CD8-positive, alpha-beta memory T cell (primary cell): ENCODE data around the gene ASB10. TPM values are rescaled to one million over a fixed set of nuclear protein-coding genes. Genes with fewer than 3 reads are reported as not detected.
A peak's percentile ranks its signal among the peaks of the same experiment; 100 is the strongest.

ENCODE experiments used
- CTCF ChIA-PET: fragments of 350-600 bp; sonication (Branson Sonifier 250); formaldehyde crosslinking; loops from one replicate; lab custom pipeline; 2021; ENCODE audit warnings: antibody characterized with exemption; lab: Charles Lee
- POLR2A ChIA-PET: fragments of 350-600 bp; sonication (Branson Sonifier 250); formaldehyde crosslinking; loops from one replicate; lab custom pipeline; 2021; ENCODE audit warnings: antibody characterized with exemption; lab: Charles Lee
- DNase-seq, 5 donors: peaks; one replicate each; pipeline versions ENCODE4 v3.0.0 to v3.0.0-alpha.2; 2020 to 2022; ENCODE audit warnings: mixed read lengths in 1 of 5
- H3K27ac ChIP-seq: one replicate; pipeline ENCODE4 v1.7.0; 2013; ENCODE audit warnings: low read depth, mild to moderate bottlenecking, low read length, moderate library complexity
- H3K27me3 ChIP-seq: 2 replicates; pipeline ENCODE4 v1.7.0; 2013; ENCODE audit warnings: low read length, mild to moderate bottlenecking; ENCODE audit not compliant: insufficient read depth, poor library complexity, severe bottlenecking
- H3K36me3 ChIP-seq: 2 replicates; pipeline ENCODE4 v1.7.0; 2013; ENCODE audit warnings: mild to moderate bottlenecking, low read length, moderate library complexity; ENCODE audit not compliant: insufficient read depth
- H3K4me1 ChIP-seq: 2 replicates; pipeline ENCODE4 v1.7.0; 2013; ENCODE audit warnings: mild to moderate bottlenecking, low read length, moderate library complexity; ENCODE audit not compliant: insufficient read depth
- H3K4me3 ChIP-seq: 2 replicates; pipeline ENCODE4 v1.7.0; 2013; ENCODE audit warnings: mild to moderate bottlenecking, low read length
- H3K9me3 ChIP-seq: 2 replicates; pipeline ENCODE4 v1.7.0; 2013; ENCODE audit warnings: mild to moderate bottlenecking, low read length
- H3K27ac Mint-ChIP-seq, 8 donors: one replicate each; pipeline ENCODE4 v1.8.0; 2020 to 2021; ENCODE audit warnings: mixed read lengths in 8 of 8, mild to moderate bottlenecking in 6 of 8, inconsistent platforms in 3 of 8, moderate library complexity in 3 of 8
- H3K27me3 Mint-ChIP-seq, 2 donors: one replicate each; pipeline ENCODE4 v1.8.0; 2020 to 2021; ENCODE audit warnings: mixed read lengths in 2 of 2, mild to moderate bottlenecking in 1 of 2, moderate library complexity in 1 of 2
- H3K36me3 Mint-ChIP-seq, 3 donors: one replicate each; pipeline ENCODE4 v1.8.0; 2020 to 2021; ENCODE audit warnings: mixed read lengths in 3 of 3, inconsistent platforms in 1 of 3, mild to moderate bottlenecking in 1 of 3
- H3K4me1 Mint-ChIP-seq, 3 donors: one replicate each; pipeline ENCODE4 v1.8.0; 2020 to 2021; ENCODE audit warnings: mixed read lengths in 3 of 3, inconsistent platforms in 1 of 3, mild to moderate bottlenecking in 1 of 3
- H3K4me3 Mint-ChIP-seq, 7 donors: one replicate each; pipeline ENCODE4 v1.8.0; 2020 to 2021; ENCODE audit warnings: mixed read lengths in 7 of 7, mild to moderate bottlenecking in 6 of 7, moderate library complexity in 4 of 7, inconsistent platforms in 2 of 7
- H3K9me3 Mint-ChIP-seq, 5 donors: one replicate each; pipeline ENCODE4 v1.8.0; 2020 to 2022; ENCODE audit warnings: mixed read lengths in 5 of 5, mild to moderate bottlenecking in 3 of 5, moderate library complexity in 2 of 5, inconsistent platforms in 1 of 5
- polyA plus RNA-seq: library from polyadenylated mRNA; unstranded; fragments of 300-500 nt; fragmentation: Illumina TruSeq; gene quantifications from one replicate; pipeline ENCODE4 v1.2.3, GENCODE V29; 2021
- total RNA-seq, 2 experiments: library from RNA; stranded (reverse); gene quantifications; one replicate each; pipeline ENCODE4 v1.2.3, GENCODE V29; 2021

Gene ASB10
- total and polyA plus RNA-seq, 3 experiments from 2014 or later, result not detected

GRCh38 chr7:151133986-151134742 lies 52.9 kb downstream of the ASB10 start:
- peak in 1 of 5 donors; percentile 23 for DNase-seq
- H3K9me3 Mint-ChIP-seq, result no peaks in the 10 kb centered on the region
- ChIA-PET POLR2A (no interaction called here), CTCF (interaction anchor here (1.1 kb wide), 1 partner anchor 10 kb away, joined by 3 read pairs; no protein-coding TSS in a partner anchor)
- no peak overlapping the region for H3K4me3 Mint-ChIP-seq
- peaks cover 0 to 51% (median 9%) of the 10 kb centered on the region in 3 donors for H3K36me3 Mint-ChIP-seq
- Histone ChIP-seq H3K27ac (no peak overlapping the region), H3K36me3 (no peaks in the 10 kb centered on the region), H3K4me1 (no peaks in the 10 kb centered on the region), H3K4me3 (no peak overlapping the region), H3K27me3 (no peaks in the 10 kb centered on the region), H3K9me3 (no peaks in the 10 kb centered on the region)
- H3K27me3 Mint-ChIP-seq, result no peaks in the 10 kb centered on the region
- H3K4me1 Mint-ChIP-seq, result no peaks in the 10 kb centered on the region
- no peak overlapping the region for H3K27ac Mint-ChIP-seq

- POLR2A ChIA-PET, result no interaction called here
- Histone ChIP-seq H3K27me3 (no peaks in the 10 kb centered on the region), H3K27ac (no peak overlapping the region), H3K4me1 (no peaks in the 10 kb centered on the region), H3K9me3 (no peaks in the 10 kb centered on the region), H3K36me3 (no peaks in the 10 kb centered on the region), H3K4me3 (no peak overlapping the region)
- DNase-seq, result peak in 1 of 5 donors; percentile 15
- CTCF ChIA-PET, result interaction anchor here (1.1 to 1.3 kb wide), 2 partner anchors 10 kb away, joined by 3 to 5 read pairs; no protein-coding TSS in a partner anchor
- Mint-ChIP-seq H3K4me1 (no peaks in the 10 kb centered on the region), H3K36me3 (peaks cover 0 to 51% (median 9%) of the 10 kb centered on the region in 3 donors), H3K27ac (no peak overlapping the region), H3K27me3 (no peaks in the 10 kb centered on the region), H3K9me3 (no peaks in the 10 kb centered on the region), H3K4me3 (no peak overlapping the region)
Measured at GRCh38 chr7:151133266-151133985, 53.6 kb downstream of the ASB10 start.

GRCh38 chr7:151132461-151133205 lies 54.4 kb downstream of the ASB10 start:
- no peaks in the 10 kb centered on the region for H3K36me3 ChIP-seq

DNA sequence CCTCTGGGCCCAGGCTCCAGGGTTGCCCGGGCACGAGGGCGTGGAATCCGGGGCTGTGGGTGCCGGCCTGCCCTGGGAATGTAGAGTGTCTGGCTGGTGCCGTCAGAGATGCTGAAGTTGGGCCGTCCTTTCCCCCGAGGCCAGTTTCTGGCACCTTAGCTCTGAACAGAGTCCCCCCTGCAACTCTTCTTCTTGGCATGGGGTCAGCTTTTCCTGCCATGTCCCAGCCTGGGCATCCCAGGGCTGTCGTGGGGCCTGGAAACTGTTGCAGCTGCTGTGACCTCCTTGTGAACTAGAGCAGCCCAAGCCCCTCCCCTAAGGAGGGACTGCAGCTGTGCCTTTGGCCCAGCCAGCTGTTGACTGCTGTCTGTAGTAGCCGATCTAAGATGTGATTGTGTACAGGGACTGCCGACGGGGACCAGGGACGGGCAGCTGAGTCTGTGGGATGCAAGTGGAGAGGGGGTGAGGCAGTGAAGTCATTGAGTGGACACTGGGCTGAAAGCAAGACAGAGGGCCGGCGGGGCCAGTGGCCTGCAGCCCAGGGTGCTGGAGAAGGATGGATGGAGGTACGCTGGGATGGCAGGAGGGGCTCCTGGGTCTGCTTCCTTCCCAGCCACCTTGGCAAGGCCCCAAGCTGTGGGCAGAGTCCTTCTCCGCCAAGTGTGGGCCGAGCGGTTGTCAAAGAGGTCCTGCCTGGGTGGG lies 55.3 kb downstream of the ASB10 start:
- no peak for DNase-seq
- Histone ChIP-seq H3K4me3 (no peak overlapping the region), H3K27ac (no peak overlapping the region), H3K27me3 (no peaks in the 10 kb centered on the region), H3K4me1 (no peaks in the 10 kb centered on the region), H3K36me3 (no peaks in the 10 kb centered on the region), H3K9me3 (no peaks in the 10 kb centered on the region)
- Mint-ChIP-seq H3K9me3 (no peaks in the 10 kb centered on the region), H3K4me3 (no peak overlapping the region), H3K4me1 (no peaks in the 10 kb centered on the region), H3K27me3 (no peaks in the 10 kb centered on the region), H3K27ac (no peak overlapping the region), H3K36me3 (peaks cover 0 to 56% (median 9%) of the 10 kb centered on the region in 3 donors)
- CTCF ChIA-PET, result interaction anchor here (1.3 kb wide), 1 partner anchor 8 kb away, joined by 5 read pairs; no protein-coding TSS in a partner anchor
- POLR2A ChIA-PET, result no interaction called here

More at GRCh38 chr7:151132461-151133205, 54.4 kb downstream of the ASB10 start:
- DNase-seq, result no peak
- CTCF ChIA-PET, result interaction anchor here (1.3 kb wide), 1 partner anchor 9 kb away, joined by 5 read pairs; no protein-coding TSS in a partner anchor
- H3K4me1 ChIP-seq, result no peaks in the 10 kb centered on the region
- H3K9me3 ChIP-seq, result no peaks in the 10 kb centered on the region
- no peaks in the 10 kb centered on the region for H3K27me3 Mint-ChIP-seq
- no peaks in the 10 kb centered on the region for H3K27me3 ChIP-seq
- no peak overlapping the region for H3K27ac Mint-ChIP-seq
- H3K36me3 Mint-ChIP-seq, result peaks cover 0 to 56% (median 9%) of the 10 kb centered on the region in 3 donors
- no peaks in the 10 kb centered on the region for H3K4me1 Mint-ChIP-seq
- H3K9me3 Mint-ChIP-seq, result no peaks in the 10 kb centered on the region
- no peak overlapping the region for H3K27ac ChIP-seq
- no peak overlapping the region for H3K4me3 Mint-ChIP-seq
- POLR2A ChIA-PET, result no interaction called here
- no peak overlapping the region for H3K4me3 ChIP-seq

DNA sequence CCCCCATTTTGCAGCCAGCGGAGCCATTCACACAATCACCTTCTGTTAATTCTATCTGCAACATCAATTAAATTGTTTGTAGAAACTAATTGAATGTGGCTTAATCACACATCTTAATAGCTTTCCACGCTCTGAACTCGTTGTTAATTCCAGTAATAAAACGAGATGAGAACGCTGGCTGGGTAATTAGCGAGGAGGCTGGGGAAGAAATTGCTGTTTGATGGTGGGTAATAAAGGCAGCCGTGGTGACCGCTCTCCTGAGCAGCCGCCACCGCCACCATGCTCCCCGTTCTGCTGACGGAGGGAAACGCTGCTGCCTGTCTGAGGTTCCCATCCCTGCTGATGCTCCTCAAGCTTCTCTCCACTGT lies 55.8 kb downstream of the ASB10 start:
- H3K27me3 ChIP-seq, result no peaks in the 10 kb centered on the region
- H3K4me1 ChIP-seq, result no peaks in the 10 kb centered on the region
- no peaks in the 10 kb centered on the region for H3K36me3 ChIP-seq
- no peaks in the 10 kb centered on the region for H3K4me1 Mint-ChIP-seq
- no peaks in the 10 kb centered on the region for H3K9me3 Mint-ChIP-seq
- CTCF ChIA-PET, result no interaction called here
- H3K9me3 ChIP-seq, result no peaks in the 10 kb centered on the region
- peaks cover 0 to 51% (median 9%) of the 10 kb centered on the region in 3 donors for H3K36me3 Mint-ChIP-seq
- no peak overlapping the region for H3K4me3 Mint-ChIP-seq
- no peak for DNase-seq
- no peaks in the 10 kb centered on the region for H3K27me3 Mint-ChIP-seq
- H3K27ac ChIP-seq, result no peak overlapping the region
- peak overlapping the region in 1 of 8 donors; percentile 19 for H3K27ac Mint-ChIP-seq
- no peak overlapping the region for H3K4me3 ChIP-seq
- POLR2A ChIA-PET, result no interaction called here

DNA sequence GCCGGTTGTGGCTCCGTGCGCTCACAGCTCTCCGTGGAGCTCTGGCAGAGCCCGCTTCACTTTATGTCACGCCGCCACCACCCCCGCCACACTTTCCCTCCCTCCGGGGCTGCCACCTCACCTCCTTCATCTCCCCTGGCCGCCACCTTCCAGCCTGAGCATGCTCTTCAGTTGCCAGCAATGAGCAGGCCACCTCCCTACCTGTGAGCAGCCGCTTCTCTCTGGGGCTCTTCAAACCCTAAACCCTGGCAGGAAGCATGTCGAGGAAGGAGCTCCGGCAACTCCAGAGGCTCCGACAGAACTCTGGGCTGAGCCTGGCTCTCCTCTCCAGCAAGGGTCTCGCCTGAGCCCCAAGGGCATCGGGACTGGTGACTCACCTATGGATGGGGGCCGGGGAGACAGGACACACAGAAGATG lies 56.3 kb downstream of the ASB10 start:
- Mint-ChIP-seq H3K9me3 (no peaks in the 10 kb centered on the region), H3K27ac (peak overlapping the region in 1 of 8 donors; percentile 33), H3K4me1 (no peaks in the 10 kb centered on the region), H3K4me3 (no peak overlapping the region), H3K36me3 (peaks cover 0 to 49% (median 9%) of the 10 kb centered on the region in 3 donors), H3K27me3 (no peaks in the 10 kb centered on the region)
- CTCF ChIA-PET, result no interaction called here
- H3K9me3 ChIP-seq, result no peaks in the 10 kb centered on the region
- POLR2A ChIA-PET, result no interaction called here
- H3K4me1 ChIP-seq, result no peaks in the 10 kb centered on the region
- no peaks in the 10 kb centered on the region for H3K27me3 ChIP-seq
- H3K4me3 ChIP-seq, result no peak overlapping the region
- DNase-seq, result no peak
- H3K36me3 ChIP-seq, result no peaks in the 10 kb centered on the region
- no peak overlapping the region for H3K27ac ChIP-seq

DNA sequence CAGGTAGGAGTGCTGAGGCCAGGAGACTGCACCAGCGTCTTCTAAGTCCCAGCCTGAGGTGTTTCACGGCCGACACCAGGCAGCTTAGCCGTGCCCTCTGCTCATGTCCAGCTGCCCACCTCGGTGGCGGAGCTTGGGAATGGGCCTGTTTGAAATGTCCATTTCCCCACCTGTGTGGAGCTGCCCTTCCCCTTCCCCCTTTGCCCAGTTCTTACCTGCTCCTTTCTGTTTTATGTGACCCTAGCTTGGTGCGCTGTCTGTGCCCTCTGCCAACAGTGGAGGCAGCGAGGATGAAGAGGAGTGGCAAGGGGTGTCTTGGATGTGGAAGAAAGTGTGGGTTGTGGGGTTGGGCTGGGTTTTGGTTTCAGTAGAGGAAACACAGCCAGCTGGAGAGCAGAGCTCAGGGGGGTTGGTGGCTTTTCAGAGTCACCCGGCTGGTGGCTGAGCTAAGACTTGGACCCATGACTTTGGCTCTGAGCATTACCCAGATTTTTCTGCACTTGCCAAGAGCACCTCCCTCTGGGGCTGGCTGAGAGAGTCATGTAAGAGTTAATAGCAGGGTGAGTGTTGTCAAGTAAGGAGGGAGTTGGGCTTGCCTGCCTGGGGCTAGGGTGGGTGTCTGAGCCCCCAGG lies 57.0 kb downstream of the ASB10 start:
- no peaks in the 10 kb centered on the region for H3K27me3 Mint-ChIP-seq
- Histone ChIP-seq H3K36me3 (no peaks in the 10 kb centered on the region), H3K9me3 (no peaks in the 10 kb centered on the region), H3K27me3 (no peaks in the 10 kb centered on the region), H3K27ac (no peak overlapping the region), H3K4me1 (no peaks in the 10 kb centered on the region), H3K4me3 (no peak overlapping the region)
- H3K36me3 Mint-ChIP-seq, result peaks cover 0 to 45% (median 6%) of the 10 kb centered on the region in 3 donors
- H3K27ac Mint-ChIP-seq, result peak overlapping the region in 1 of 8 donors; percentile 73
- H3K9me3 Mint-ChIP-seq, result no peaks in the 10 kb centered on the region
- no peak overlapping the region for H3K4me3 Mint-ChIP-seq
- CTCF ChIA-PET, result interaction anchor here (1.1 kb wide), 2 partner anchors 19 to 232 kb away, joined by 4 read pairs; no protein-coding TSS in a partner anchor
- no peaks in the 10 kb centered on the region for H3K4me1 Mint-ChIP-seq
- no peak for DNase-seq
- POLR2A ChIA-PET, result no interaction called here
